Activated CD4-positive, CD25-positive, alpha-beta regulatory T cell (primary cell): ENCODE measurements around the gene DHRS4L2.
"Not testable (repeated sequence)": the region's sequence is repeated elsewhere in the genome, so short reads cannot be mapped to it uniquely, and the experiment has no call there.

ENCODE experiments used
- DNase-seq, 4 experiments: peaks; one replicate each; lab custom pipeline; 2025; lab: John Stamatoyannopoulos, UW

Gene DHRS4L2

DNA sequence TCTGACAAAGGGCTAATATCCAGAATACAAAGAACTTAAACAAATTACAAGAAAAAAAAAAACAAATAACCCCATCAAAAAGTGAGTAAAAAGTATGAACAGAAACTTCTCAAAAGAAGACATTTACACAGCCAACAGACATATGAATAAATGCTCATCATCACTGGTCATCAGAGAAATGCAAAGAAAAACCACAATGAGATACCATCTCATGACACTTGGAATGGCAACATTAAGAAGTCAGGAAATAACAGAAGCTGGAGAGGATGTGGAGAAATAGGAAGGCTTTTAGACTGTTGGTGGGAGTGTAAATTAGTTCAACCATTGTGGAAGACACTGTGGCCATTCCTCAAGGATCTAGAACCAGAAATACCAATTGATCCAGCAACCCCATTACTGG, 30.2 kb downstream of the DHRS4L2 start:
- not testable (repeated sequence) for DNase-seq

DNA sequence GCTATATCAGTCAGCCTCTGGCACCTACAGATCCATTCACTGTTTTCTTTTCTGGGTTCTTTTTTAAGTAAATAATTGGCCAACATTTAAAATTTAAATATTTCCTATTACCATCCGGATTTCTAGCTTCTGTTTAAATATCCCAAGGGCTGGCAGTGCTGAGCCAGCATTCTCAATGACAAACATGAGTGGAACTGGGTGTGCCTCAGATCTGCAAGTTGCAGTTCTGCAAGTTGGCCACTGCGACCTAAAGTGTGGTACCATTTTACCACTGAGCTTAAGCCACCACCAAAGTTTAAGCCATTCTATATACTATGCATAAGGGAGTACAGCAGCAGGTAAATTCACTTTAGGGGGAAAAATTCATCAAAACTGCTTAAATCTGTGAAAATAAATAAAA, 31.2 kb downstream of the DHRS4L2 start:
- not testable (repeated sequence) for DNase-seq

GRCh38 chr14:24020520-24020919, 31.8 kb downstream of the DHRS4L2 start:
- not testable (repeated sequence) for DNase-seq

DNA sequence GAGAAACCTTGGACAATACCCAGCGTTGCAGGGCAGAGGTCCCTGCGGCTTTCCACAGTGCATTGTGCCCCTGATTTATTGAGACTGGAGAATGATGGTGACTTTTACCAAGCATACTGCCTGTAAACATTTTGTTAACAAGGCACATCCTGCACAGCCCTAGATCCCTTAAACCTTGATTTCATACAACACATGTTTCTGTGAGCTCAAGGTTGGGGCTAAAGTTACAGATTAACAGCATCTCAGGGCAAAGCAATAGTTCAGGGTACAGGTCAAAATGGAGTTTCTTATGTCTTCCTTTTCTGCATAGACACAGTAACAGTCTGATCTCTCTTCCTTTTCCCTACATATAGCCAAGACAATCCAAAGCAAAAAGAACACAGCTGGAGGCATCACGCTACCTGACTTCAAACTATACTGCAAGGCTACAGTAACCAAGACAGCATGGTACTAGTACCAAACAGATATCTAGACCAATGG, 36.2 kb downstream of the DHRS4L2 start:
- DNase-seq: not testable (repeated sequence)

- DNase-seq: not testable (repeated sequence)
Observed at GRCh38 chr14:24029687-24030086, 41.0 kb downstream of the DHRS4L2 start.

DNA sequence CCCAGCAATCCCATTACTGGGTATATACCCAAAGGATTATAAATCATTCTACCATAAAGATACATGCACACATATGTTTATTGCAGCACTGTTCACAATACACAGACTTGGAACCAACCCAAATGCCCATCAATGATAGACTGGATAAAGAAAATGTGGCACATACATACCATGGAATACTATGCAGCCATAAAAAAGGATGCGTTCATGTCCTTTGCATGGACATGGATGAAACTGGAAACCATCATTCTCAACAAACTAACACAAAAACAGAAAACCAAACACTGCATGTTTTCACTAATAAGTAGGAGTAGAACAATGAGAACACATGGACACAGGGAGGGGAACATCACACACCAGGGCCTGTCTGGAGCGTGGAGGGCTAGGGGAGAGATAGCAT, 42.6 kb downstream of the DHRS4L2 start:
- DNase-seq: not testable (repeated sequence)

DNA sequence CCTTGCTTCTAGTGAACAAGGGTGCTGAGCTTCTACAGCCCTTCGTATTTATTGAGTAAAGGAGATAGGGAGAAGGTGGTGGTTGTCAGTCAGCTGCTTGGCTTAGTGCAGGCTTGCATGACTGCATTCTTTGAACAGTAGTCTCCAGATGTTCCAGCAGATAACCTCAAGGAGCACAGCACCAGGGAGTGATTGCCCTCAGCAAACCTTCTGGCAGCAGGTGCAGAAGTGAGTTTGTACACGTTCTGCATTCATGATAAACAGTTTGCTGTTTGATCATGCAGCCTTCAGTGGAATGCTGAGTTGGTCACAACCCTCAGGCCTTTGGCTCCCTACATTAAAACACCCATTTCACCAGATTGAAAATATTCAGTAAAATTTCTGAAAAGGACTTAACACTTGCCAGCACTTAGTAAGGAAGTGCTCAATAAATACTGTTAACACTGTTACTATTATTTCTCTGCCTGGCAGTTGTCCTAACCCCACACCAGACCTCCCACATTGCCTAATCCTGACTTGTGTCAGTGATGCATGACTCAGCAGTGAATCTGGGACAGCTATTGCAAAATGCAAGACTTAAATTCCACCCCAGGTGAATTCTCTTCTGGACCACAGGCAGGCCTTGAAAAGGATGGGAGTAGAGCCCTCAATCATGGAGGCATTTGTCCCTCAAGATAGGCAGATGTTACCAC, 44.1 kb downstream of the DHRS4L2 start:
- DNase-seq: no peak

- DNase-seq: not testable (repeated sequence)
Observed at GRCh38 chr14:24035769-24036168, 47.0 kb downstream of the DHRS4L2 start.

DNA sequence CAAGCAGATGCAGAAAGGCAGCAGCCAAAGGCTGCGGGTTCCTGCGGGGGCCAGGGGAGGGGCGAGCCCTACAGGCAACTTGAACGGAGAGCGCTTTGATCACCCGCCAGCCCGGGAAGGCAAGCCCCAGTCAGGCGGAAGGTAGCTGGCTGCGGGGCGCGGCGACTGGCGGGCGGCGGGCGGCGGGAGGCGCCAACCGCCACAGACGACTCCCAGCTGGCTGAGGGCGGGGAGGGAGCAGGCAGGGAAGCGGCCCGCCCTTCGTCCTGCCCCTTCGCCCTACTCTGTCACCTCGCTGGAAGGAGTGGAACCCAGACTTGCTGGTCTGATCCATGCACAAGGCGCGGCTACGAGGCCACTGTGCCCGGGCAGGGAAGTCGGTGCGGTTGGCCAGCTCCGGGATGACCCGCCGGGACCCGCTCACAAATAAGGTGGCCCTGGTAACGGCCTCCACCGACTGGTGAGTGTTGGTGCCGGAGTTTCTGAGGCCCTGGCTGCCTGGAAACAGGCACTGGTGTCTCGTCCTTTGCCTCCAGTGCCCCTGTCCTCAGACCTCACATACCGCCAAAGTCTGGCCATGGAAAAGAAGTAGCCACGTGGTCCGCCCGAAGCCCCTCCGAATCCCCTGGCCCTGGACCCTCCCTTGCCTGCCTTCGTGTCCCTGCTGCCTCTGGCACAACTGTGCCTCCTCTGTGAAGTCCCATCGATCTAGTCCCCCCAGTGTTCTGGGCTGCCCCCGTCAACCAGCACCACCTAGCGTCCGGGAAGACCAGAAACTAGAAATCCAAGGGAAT, 47.6 kb downstream of the DHRS4L2 start:
- DNase-seq: peak in 3 of 4 experiments; percentile 20 to 31 (median 26)

DNA sequence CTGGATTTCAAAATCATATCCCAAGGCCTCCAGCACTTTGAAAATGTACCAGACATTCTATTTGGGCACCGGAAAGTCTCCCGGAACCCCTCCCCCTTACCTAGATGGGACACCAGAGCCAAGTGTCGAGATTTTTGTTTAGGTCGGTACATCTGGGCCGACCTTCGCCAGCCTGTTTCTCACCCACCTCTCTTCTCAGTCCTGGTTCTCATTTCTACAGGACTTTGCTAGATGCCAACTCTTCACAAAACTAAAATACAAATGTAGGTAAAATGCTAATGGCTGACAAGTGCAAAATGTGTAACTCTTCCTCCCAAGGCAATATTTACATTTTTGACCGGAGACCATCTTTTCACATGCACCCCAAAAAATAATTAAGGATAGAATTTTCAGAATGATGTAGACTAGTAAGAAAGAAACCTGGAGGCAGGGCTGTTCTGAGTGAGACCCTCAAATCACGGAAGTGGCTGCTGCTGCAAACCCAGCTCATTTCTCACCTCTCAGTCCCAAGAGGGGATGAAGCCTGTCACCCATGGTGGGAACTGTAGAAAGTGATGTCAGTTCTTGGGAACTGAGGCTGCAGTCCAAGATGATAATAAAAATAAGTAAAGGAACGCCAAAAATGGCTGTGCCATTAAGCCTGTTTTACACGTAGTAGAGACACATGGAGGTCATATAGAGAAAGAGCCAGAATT, 48.4 kb downstream of the DHRS4L2 start:
- not testable (repeated sequence) for DNase-seq

- no peak for DNase-seq
Observed at GRCh38 chr14:24037658-24038037, 48.9 kb downstream of the DHRS4L2 start.

DNA sequence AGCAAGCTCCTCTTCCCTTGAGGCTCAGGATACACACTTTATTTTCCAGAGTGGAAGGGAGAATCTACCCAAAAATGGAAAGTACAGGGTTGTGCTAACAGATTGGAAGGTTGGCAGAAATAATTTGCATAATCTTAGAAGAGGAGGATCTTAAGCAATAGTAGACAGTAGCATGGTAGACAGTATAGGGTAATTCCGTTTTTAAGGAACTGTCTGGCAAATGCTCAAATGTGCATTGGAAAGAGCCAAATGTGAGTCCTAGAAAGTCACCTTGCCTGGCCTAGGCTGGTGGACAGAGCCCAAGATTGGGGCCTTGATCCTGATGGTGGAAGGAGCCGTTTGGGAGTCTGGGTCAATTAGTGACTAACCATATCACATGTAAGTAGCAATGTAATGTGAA, 50.0 kb downstream of the DHRS4L2 start:
- DNase-seq: no peak

DNA sequence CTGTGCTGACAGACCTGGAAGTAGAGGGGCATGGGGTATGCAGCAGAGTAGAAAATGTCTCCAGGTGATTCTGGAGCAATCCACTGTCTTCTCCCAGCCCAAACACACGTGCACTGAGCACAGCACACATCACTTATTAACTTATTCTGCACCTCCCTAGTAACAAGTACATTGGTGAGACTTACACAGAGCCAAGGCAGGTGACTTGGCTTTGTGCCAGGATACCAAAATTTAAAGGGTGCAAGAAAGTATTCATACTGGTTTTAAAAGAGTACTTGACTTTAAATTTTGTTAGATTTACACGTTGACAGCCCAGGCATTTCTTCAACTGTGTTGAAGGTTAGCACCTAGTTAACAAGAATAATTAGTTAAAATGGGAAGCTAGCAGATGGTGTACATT, 52.0 kb downstream of the DHRS4L2 start:
- no peak for DNase-seq

DNA sequence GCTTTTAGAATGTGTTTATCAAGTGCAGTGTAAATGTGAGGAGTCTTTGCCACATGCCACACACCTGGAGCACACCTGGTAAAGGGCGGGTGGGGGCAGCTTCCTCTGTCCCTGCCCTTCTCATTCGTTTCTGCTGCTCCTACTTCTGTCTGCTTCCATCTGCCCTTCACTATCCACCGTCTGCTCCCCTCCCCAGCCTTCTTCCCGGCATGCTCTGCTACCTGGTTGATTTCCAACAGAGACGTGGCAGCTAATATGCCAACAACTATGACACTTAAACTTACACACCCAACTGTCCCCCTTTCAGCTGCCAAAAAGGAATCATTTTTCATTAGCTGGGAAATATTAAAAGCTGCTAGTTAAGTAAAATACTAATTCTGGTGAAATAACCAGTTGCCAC, 54.0 kb downstream of the DHRS4L2 start:
- no peak for DNase-seq

DNA sequence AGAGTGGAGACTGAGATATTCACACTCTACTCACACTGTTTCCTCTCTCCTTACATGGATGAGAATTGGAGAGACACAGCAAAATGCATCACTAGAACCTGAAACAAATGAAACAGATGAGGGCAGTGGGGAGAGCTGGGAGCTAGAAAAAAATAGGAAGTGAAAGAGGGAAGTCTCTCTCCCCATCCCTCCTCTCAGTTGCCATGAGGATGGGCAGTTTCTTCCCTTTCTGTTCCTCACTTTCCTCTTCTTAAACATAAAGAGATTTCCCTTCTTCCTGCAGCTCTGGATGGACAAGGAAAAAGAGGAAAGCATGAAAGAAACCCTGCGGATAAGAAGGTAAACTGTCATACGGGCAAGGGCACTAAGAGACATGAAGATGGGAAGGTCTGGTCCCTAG, 60.3 kb downstream of the DHRS4L2 start:
- not testable (repeated sequence) for DNase-seq

- DNase-seq: not testable (repeated sequence)
Observed at GRCh38 chr14:24050753-24051152, 62.0 kb downstream of the DHRS4L2 start.

DNA sequence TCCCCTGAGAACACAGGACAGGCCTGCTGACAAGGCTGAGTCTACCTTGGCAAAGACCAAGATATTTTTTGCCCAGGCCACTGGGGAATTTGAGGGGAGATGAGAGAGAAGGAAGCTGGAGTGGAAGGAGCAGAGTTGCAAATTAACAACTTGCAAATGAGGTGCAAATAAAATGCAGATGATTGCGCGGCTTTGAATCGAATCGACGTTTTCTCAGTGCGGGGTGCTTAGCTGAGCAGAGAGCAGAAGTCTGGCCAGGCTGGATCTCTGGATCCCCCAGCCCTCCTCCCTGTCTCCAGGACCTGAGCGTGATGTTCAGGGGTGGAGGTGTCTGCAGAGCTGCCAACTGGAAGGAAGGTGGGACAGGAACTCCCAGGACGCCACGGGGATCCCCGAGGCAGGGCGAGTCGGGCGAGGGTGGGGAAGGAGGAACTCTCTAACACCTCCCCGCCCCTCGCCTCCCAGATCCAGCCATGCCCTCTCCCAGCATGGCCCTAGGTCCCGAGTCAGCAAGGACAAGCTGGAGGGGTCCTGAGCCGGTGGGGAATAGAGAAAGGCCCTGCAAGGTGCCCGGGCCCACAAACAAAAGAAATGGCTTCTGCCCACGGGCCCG, 62.6 kb downstream of the DHRS4L2 start:
- no peak for DNase-seq

DNA sequence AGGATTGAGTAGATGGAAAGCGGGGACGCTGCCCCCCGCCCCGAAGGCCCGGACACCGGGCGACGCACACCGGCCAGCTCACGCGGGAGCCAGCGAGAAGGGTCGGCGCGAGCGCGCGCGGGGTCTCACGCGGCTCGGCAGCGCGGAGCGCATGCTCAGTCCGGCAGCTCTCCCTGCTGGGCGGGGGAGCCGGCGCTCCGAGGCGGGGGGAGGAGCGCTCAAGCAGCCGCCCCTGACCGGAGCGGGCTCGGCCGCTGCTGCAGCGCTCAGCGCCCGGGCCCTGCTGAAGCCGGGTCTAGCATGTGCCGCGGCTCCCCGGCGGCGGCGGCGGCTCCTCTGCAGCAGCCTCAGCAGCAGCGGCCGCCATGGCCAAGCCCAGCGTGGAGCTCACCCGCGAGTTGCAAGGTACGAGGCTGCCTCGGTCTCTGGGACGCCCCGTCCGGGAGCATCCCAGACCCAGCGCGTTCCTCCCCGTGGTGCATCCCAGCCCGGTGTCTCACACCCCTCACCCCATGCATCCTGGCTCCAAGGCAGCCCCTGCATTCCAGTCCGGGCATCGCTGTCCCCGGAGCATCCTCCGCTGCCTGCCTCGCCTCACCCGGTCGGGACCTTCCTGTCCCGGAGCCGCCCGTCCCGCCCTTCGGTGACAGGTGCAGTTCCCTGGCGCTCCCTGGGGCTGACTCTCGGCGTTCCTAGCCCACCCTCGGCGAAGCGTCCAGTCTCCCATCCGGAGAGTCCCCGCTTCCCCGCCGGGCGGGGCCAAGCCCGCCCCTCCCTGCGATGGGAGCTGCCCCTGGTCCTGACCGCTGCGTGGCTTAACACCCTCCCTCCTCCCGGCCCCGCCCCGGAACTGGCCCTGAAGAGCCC, 63.3 kb downstream of the DHRS4L2 start, which contains the start of gene CARMIL3:
CARMIL3 (plus strand) TSS at position 221 of the 867 bp plus-strand sequence; CDS start at position 366, 145 bp downstream.
- peak in 3 of 4 experiments; percentile 24 to 29 (median 28) for DNase-seq

DNA sequence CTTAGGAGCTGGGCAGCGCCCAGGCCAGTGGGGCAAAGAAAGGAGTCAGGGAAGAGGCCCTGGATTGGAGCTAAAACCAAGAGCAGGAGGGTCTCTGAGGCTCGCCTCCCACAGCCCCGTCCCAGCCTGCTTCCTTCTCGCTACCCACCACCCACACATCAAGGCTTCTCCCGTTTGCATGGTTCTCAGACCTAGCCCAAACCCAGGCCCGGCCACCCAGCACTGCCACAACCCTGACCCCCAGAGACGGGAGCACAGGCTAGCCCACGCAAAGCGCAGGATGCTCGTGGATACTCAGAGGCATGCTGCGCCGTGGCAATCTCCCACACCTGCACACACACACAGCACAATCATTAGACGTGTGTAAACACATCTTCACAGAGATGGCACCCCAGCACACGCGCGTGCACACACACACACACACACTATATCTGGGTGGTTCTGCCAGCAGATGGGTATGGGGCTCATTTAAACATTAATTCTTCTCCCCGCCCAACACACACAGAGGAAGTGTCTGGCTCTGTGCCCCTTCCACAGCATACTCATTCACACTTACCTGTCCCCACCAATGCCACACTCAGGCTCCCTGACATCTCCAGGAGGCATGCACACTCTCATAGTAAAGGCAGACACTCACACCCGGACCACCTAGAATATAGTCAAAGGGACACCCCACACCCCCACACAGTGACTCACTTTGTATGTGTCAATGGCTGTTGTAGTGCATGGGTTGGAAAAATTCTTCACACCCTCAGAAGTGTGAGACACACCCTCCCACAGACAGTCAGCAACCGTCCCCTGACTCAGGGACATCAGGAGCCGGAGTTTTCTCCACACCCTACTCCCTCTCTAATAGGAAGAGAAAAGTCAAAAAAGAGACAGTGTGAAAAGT, 64.2 kb downstream of the DHRS4L2 start:
- no peak for DNase-seq
